ENCODE data around the gene GET4. TPM values are rescaled to one million over a fixed set of nuclear protein-coding genes. Genes with fewer than 3 reads are reported as not detected.

The GET4 gene
- total and polyA plus RNA-seq, 2 of the 4 experiments (the other 2 are of a cell fraction): 11.3 to 30.9 TPM

- no peak overlapping the region for H4K5ac ChIP-seq (ENCODE audit: low read depth, low read length)
- no peak overlapping the region for H2BK20ac ChIP-seq (ENCODE audit: low read depth, low read length)
- H3K9me1 ChIP-seq (ENCODE audit: insufficient read depth, low read length): no peaks in the 10 kb centered on the region; the same call in 1 of the 2 replicates
- no peak for TF ChIP-seq RCOR1 (IDR thresholded peaks at IDR 0.05; ENCODE audit: insufficient replicate concordance, low read length)
- no peak for TF ChIP-seq BHLHE40 (IDR thresholded peaks at IDR 0.05; ENCODE audit: low read depth, low read length)
- H2AK5ac ChIP-seq (ENCODE audit: low read depth, low read length): no peak overlapping the region
- dilution Hi-C loops (cut with HindIII; ENCODE audit: low sequenced_read_pairs, unreplicated experiment) (no loop called here), in situ Hi-C loops (cut with MboI; ENCODE audit: low sequenced_read_pairs) (no loop called here), intact Hi-C loops (cut with micrococcal nuclease) (no loop called here)
- H3K27ac ChIP-seq (ENCODE audit: insufficient read depth, low read length): no peak overlapping the region
- CTCF ChIA-PET: no interaction called here
- H3K4ac ChIP-seq (ENCODE audit: low read depth, low read length): no peak overlapping the region
- H2BK120ac ChIP-seq (ENCODE audit: low read depth, low read length): no peak overlapping the region
- H3K56ac ChIP-seq (ENCODE audit: extremely low read depth, insufficient read depth, low read length): no peak overlapping the region
- H3K36me3 ChIP-seq (ENCODE audit: control insufficient read depth, insufficient read depth, low read length): peaks cover 43% of the 10 kb centered on the region
- H3K79me1 ChIP-seq (ENCODE audit: low read depth in 1 of 2, low read length in 2 of 2): peaks cover 25 to 57% of the 10 kb centered on the region in 2 experiments
- DNase-seq: no peak
- H4K20me1 ChIP-seq (ENCODE audit: insufficient read depth, low read length): peaks cover 12% of the 10 kb centered on the region
- no peak overlapping the region for H3K18ac ChIP-seq (ENCODE audit: low read depth, low read length)
- no peak overlapping the region for H3K9ac ChIP-seq (ENCODE audit: low read depth, low read length)
- peaks cover 5% of the 10 kb centered on the region; the same call in 1 of the 2 replicates for H3K4me1 ChIP-seq (ENCODE audit: control insufficient read depth, insufficient read depth, low read length)
- H3K4me3 ChIP-seq (ENCODE audit: insufficient read depth, low read depth, low read length): no peak overlapping the region
- no peaks in the 10 kb centered on the region for H3K27me3 ChIP-seq (ENCODE audit: control insufficient read depth, insufficient read depth, low read length)
- no peaks in the 10 kb centered on the region for H3K9me3 ChIP-seq (ENCODE audit: control insufficient read depth, insufficient read depth, low read length)
- no TSS peak for BruUV-seq (replicated peaks)
- POLR2A ChIA-PET (ENCODE audit: unreplicated experiment): no interaction called here
- ATAC-seq (ENCODE audit: low read depth): no peak
- no peak overlapping the region for H2BK15ac ChIP-seq (ENCODE audit: low read depth, low read length)
- WGBS, 2 experiments (ENCODE audit: extremely low coverage in 2 of 2, insufficient read length in 1 of 2): 78% methylated on average over 5 of the region's 14 CpGs; no CpG with 5 or more reads in 1 of the 2 experiments
- H4K91ac ChIP-seq (ENCODE audit: insufficient read depth, low read depth, low read length): no peak overlapping the region
- no peak overlapping the region for H3K4me2 ChIP-seq (ENCODE audit: low read depth, low read length)
- no peak overlapping the region for H3K14ac ChIP-seq (replicated peaks; ENCODE audit: low read depth, low read length)
- H3K23ac ChIP-seq (ENCODE audit: low read depth, low read length): no peak overlapping the region
- no peak overlapping the region for H2BK5ac ChIP-seq (ENCODE audit: low read depth, low read length, poor library complexity, severe bottlenecking)
- peak overlapping the region; percentile 13 for H2AK9ac ChIP-seq (replicated peaks; ENCODE audit: low read depth, low read length, poor library complexity)
- no peak overlapping the region for H4K8ac ChIP-seq (ENCODE audit: low read depth in 2 of 2, low read length in 2 of 2)
- H2AFZ ChIP-seq (replicated peaks; ENCODE audit: low read length, poor library complexity): no peak overlapping the region
Measured at GRCh38 chr7:844043-844442, 32.3 kb upstream of the GET4 start.

All from IMR-90 (cell line).